ENCODE results near the gene CCT2. TPM values are rescaled to one million over a fixed set of nuclear protein-coding genes. Genes with fewer than 3 reads are reported as not detected.

The CCT2 gene
- total RNA-seq, 1 experiment from 2014 or later: 398 TPM

DNA sequence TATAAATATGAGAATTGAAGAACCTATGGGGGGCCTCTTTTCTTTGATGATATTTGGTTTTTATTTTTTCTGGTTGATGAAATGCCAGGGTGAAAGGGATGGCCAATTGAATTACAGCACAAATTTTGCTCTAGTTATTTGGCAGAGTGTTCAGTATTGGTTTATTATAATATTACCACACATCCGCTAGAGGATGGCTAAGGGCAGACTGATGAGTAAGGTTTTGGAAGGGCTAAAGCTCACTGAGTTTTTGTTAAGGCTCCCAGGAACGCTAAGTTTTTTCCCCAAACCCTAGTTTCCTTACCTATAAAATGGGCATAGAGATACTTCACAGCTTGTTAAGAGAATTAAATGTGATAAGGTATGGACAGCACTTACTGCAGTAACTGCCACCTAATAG, 59.8 kb downstream of the CCT2 start:
- Histone ChIP-seq H3K4me3 (replicated peaks in 1 of 2; ENCODE audit: low read depth in 1 of 2, low read length in 2 of 2) (no peak overlapping the region), H3K9me3 (ENCODE audit: control insufficient read depth in 1 of 2, insufficient read depth in 1 of 2, low read depth in 1 of 2, low read length in 2 of 2) (no peaks in the 10 kb centered on the region), H3K27me3 (ENCODE audit: insufficient read depth, low read length) (no peaks in the 10 kb centered on the region), H3K4me1 (ENCODE audit: control insufficient read depth in 1 of 2, insufficient read depth in 2 of 2, low read length in 2 of 2) (no peaks in the 10 kb centered on the region), H3K36me3 (ENCODE audit: control insufficient read depth in 1 of 2, insufficient read depth in 2 of 2, low read length in 2 of 2) (no peaks in the 10 kb centered on the region), H2AFZ (ENCODE audit: low read depth, low read length, poor library complexity, severe bottlenecking) (no peak overlapping the region), H4K20me1 (ENCODE audit: insufficient read depth) (no peaks in the 10 kb centered on the region), H3K9me2 (ENCODE audit: insufficient read depth) (no peaks in the 10 kb centered on the region), H3K4me2 (ENCODE audit: low read length) (no peak overlapping the region), H3K9ac (ENCODE audit: low read length) (no peak overlapping the region), H3K79me2 (ENCODE audit: insufficient read depth, low read length) (no peaks in the 10 kb centered on the region), H3K27ac (ENCODE audit: low read depth, low read length) (no peak overlapping the region)
- ATAC-seq: no peak
- DNase-seq (ENCODE audit: low read depth, low spot score): no peak
- intact Hi-C loops (cut with micrococcal nuclease): no loop called here
- POLR2A ChIA-PET: no interaction called here
- CTCF ChIA-PET: no interaction called here
- RAD21 ChIA-PET (ENCODE audit: low non-redundant PET in 1 of 2, low total read pairs in 2 of 2, uncharacterized antibody in 2 of 2, unreplicated experiment in 2 of 2): no interaction called here
- BruUV-seq (replicated peaks): no TSS peak
- TF ChIP-seq MAX (IDR thresholded peaks at IDR 0.05) (no peak), RAD21 (IDR thresholded peaks at IDR 0.05; ENCODE audit: low read depth) (no peak), ELF1 (IDR thresholded peaks at IDR 0.05; ENCODE audit: borderline replicate concordance, low read depth) (no peak), JUND (IDR thresholded peaks at IDR 0.05) (no peak), POLR2A (IDR thresholded peaks at IDR 0.05; ENCODE audit: borderline replicate concordance, extremely low read depth, insufficient read depth, insufficient read length) (no peak), EZH2phosphoT487 (IDR thresholded peaks at IDR 0.05; ENCODE audit: borderline replicate concordance) (no peak), YY1 (IDR thresholded peaks at IDR 0.05; ENCODE audit: extremely low read depth, insufficient replicate concordance, low read depth, low read length) (no peak), SIN3A (IDR thresholded peaks at IDR 0.05; ENCODE audit: low read depth) (no peak)
- TF ChIP-seq, protein P1, sequence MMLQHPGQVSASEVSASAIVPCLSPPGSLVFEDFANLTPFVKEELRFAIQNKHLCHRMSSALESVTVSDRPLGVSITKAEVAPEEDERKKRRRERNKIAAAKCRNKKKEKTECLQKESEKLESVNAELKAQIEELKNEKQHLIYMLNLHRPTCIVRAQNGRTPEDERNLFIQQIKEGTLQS (IDR thresholded peaks at IDR 0.05): no peak

- CTCF ChIA-PET: no interaction called here
- BruUV-seq (replicated peaks): no TSS peak
- no peak for TF ChIP-seq JUND (IDR thresholded peaks at IDR 0.05)
- no peak for TF ChIP-seq EZH2phosphoT487 (IDR thresholded peaks at IDR 0.05; ENCODE audit: borderline replicate concordance)
- TF ChIP-seq, protein P1 (IDR thresholded peaks at IDR 0.05): no peak
- no peak for TF ChIP-seq FOSL1 (IDR thresholded peaks at IDR 0.05; ENCODE audit: low read depth)
- no peak for TF ChIP-seq SP1 (IDR thresholded peaks at IDR 0.05; ENCODE audit: low read depth)
- TF ChIP-seq, protein P2, sequence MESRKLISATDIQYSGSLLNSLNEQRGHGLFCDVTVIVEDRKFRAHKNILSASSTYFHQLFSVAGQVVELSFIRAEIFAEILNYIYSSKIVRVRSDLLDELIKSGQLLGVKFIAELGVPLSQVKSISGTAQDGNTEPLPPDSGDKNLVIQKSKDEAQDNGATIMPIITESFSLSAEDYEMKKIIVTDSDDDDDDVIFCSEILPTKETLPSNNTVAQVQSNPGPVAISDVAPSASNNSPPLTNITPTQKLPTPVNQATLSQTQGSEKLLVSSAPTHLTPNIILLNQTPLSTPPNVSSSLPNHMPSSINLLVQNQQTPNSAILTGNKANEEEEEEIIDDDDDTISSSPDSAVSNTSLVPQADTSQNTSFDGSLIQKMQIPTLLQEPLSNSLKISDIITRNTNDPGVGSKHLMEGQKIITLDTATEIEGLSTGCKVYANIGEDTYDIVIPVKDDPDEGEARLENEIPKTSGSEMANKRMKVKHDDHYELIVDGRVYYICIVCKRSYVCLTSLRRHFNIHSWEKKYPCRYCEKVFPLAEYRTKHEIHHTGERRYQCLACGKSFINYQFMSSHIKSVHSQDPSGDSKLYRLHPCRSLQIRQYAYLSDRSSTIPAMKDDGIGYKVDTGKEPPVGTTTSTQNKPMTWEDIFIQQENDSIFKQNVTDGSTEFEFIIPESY (IDR thresholded peaks at IDR 0.05; ENCODE audit: extremely low read depth, insufficient replicate concordance, low read length): no peak
- no peak for TF ChIP-seq RAD21 (IDR thresholded peaks at IDR 0.05; ENCODE audit: low read depth)
- no peak for TF ChIP-seq MAX (IDR thresholded peaks at IDR 0.05)
- TF ChIP-seq POLR2A (IDR thresholded peaks at IDR 0.05; ENCODE audit: borderline replicate concordance, extremely low read depth, insufficient read depth, insufficient read length): no peak
- no peak for TF ChIP-seq SRF (IDR thresholded peaks at IDR 0.05; ENCODE audit: low read depth)
- TF ChIP-seq CEBPB (IDR thresholded peaks at IDR 0.05; ENCODE audit: low read depth): no peak
- TF ChIP-seq CTCF (IDR thresholded peaks at IDR 0.05 in 2 of 3, conservative IDR thresholded peaks at IDR 0.05 in 1 of 3; ENCODE audit: borderline replicate concordance in 1 of 3, insufficient read depth in 1 of 3, low read depth in 2 of 3, low read length in 2 of 3): no peak
- TF ChIP-seq ELF1 (IDR thresholded peaks at IDR 0.05; ENCODE audit: borderline replicate concordance, low read depth): no peak
- TF ChIP-seq SIN3A (IDR thresholded peaks at IDR 0.05; ENCODE audit: low read depth): no peak
Observed at GRCh38 chr12:69647178-69647577, 61.9 kb downstream of the CCT2 start.

More at GRCh38 chr12:69647178-69647577, 61.9 kb downstream of the CCT2 start:
- Histone ChIP-seq H3K4me3 (replicated peaks in 1 of 2; ENCODE audit: low read depth in 1 of 2, low read length in 2 of 2) (no peak overlapping the region), H3K27ac (ENCODE audit: low read depth, low read length) (no peak overlapping the region), H3K9me3 (ENCODE audit: control insufficient read depth in 1 of 2, insufficient read depth in 1 of 2, low read depth in 1 of 2, low read length in 2 of 2) (no peaks in the 10 kb centered on the region), H3K4me2 (ENCODE audit: low read length) (no peak overlapping the region), H3K27me3 (ENCODE audit: insufficient read depth, low read length) (no peaks in the 10 kb centered on the region), H3K79me2 (ENCODE audit: insufficient read depth, low read length) (no peaks in the 10 kb centered on the region), H3K9ac (ENCODE audit: low read length) (no peak overlapping the region), H2AFZ (ENCODE audit: low read depth, low read length, poor library complexity, severe bottlenecking) (no peak overlapping the region), H3K36me3 (ENCODE audit: control insufficient read depth in 1 of 2, insufficient read depth in 2 of 2, low read length in 2 of 2) (no peaks in the 10 kb centered on the region), H4K20me1 (ENCODE audit: insufficient read depth) (no peaks in the 10 kb centered on the region), H3K9me2 (ENCODE audit: insufficient read depth) (no peaks in the 10 kb centered on the region), H3K4me1 (ENCODE audit: control insufficient read depth in 1 of 2, insufficient read depth in 2 of 2, low read length in 2 of 2) (no peaks in the 10 kb centered on the region)
- intact Hi-C loops (cut with micrococcal nuclease): no loop called here
- ChIA-PET RAD21 (ENCODE audit: low non-redundant PET in 1 of 2, low total read pairs in 2 of 2, uncharacterized antibody in 2 of 2, unreplicated experiment in 2 of 2) (no interaction called here), POLR2A (no interaction called here)
- ATAC-seq (no peak), DNase-seq (ENCODE audit: low read depth, low spot score) (no peak)
